Measurements from ENCODE around the gene PTX3.

PTX3 gene

DNA sequence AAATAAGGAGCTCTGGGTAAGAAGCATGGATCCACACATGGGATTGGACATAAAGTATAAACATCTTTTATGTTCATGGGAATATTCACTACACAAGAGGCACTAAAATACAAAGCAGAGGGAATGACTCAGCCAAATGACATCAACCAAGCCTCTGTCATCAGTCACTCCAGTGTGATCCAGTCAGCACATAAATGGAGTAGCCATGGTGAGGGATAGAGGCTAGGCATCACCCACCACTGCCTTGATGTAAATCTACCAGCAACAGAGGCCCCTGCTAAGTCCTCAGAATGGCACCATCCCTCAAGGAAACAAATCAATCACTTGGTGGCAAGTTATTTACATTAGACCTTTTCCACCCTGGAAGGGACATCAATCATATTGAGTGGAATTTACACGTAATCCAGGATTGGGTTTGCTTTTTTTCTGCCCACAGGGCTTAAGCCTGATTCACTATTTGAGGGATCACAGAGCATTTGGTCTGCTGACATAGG, 39.3 kb downstream of the PTX3 start:
- no peak for DNase-seq (ENCODE audit: low spot score)

GRCh38 chr3:157477441-157477840, 40.8 kb downstream of the PTX3 start:
- no peak for DNase-seq (ENCODE audit: low spot score)

DNA sequence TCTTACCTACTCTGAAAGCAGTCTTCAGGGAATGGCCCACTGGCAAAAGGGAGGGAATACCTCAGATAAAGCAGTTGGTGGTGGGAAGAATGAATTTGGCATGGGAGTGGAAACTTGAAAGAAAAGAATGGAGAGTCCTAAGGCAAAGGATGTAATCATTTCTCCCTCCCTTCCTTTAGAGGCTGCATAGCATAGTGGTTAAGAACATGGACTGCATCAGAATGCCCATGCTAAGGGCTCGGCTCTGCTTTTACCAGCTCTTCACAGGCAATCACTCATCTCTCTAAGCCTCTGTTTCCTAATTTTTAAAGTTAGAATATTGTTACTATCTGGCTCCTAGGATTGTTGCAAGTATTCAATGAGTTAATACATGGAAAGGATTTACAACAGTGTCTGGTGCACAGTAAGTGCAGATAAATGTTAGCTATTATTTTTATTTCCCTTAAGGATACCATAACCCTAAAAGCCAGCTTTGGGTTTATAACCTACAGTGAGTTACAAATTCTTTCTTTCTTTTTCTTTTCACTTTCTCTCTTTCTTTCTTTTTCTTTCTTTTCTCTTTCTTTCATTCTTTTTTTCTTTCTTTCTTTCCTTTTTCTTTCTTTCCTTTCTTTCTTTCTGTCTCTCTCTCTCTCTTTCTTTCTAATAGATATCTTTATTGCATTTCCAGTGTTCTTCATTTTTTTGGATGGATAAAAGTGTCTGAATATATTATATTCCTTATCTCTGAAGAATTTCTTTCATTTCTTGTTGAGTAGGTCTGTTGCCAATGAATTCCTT, 43.0 kb downstream of the PTX3 start:
- no peak for DNase-seq (ENCODE audit: low spot score)

DNA sequence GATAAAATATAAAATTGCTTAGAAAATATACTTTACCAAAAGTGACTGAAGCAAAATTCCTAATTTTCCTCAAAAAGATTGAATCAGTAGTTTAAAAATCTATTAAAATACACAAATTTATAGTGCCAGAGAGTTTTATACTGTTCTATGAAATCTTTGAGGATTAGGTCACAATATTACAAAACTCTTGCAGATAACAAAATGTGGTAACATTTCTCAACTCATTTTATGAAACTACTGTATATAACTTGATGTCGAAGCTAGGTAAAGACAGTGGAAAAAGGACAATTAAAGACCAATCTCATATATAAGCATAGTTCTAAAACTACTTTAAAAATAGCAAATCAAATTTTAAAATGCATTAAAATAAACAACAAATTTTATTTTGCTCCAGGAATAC, 50.7 kb downstream of the PTX3 start:
- DNase-seq (ENCODE audit: low spot score) = no peak

DNA sequence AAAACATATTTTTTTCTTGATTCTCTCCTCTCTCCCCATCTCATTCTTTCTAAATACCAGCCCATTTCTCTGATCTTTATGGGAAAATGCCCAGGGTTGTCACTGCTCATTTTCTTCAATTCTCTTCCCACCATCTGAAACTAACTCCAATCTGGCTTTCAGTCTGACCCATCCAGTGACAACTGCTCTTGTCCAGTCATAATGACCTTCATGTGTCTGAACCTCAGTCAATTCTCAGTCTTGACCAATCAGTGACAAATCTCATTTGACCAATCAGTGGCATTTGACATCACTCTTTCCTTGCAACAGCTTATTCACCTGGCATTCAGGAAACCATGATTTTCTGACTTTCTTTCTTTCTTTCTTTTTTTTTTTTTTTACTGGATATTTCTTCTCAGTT, 51.5 kb downstream of the PTX3 start:
- DNase-seq (ENCODE audit: low spot score) = no peak

- no peak for DNase-seq (ENCODE audit: low spot score)
Measured at GRCh38 chr3:157491136-157491535, 54.5 kb downstream of the PTX3 start.

All from CD4-positive, alpha-beta T cell treated with Interleukin-15 for 4 hours (primary cell).